ENCODE measurements around the gene BLID.

GRCh38 chr11:122085712-122086111 is 30.3 kb downstream of the BLID start:
- TF ChIP-seq CTCF (conservative IDR thresholded peaks at IDR 0.05; ENCODE audit: low read depth in 2 of 2) (no peak), EZH2 (IDR thresholded peaks at IDR 0.05; ENCODE audit: low read depth, unreplicated experiment) (no peak)

All from GM23338 (cell line).